Endothelial cell of umbilical vein (primary cell): Measurements from ENCODE around the gene STPG3. TPM values are rescaled to one million over a fixed set of nuclear protein-coding genes. Genes with fewer than 3 reads are reported as not detected.

Experiments used
- BruUV-seq: library from RNA; stranded (reverse); fragments of 400-500 nt; replicated peaks from 2 replicates; lab custom pipeline; 2021; lab: Mats Ljungman, UMichigan
- CTCF ChIA-PET: fragments of 300-600, 350-600 bp; sonication (Branson Sonifier 250); formaldehyde crosslinking; loops from one replicate; lab custom pipeline; 2021; ENCODE audit warnings: antibody characterized with exemption, inconsistent platforms; lab: Charles Lee
- POLR2A ChIA-PET: fragments of 300-600, 350-600 bp; sonication (Branson Sonifier 250); formaldehyde crosslinking; loops from one replicate; lab custom pipeline; 2021; ENCODE audit warnings: antibody characterized with exemption, inconsistent platforms; lab: Charles Lee
- DNase-seq: peaks from one replicate; pipeline ENCODE4 v3.0.0-alpha.2; 2011; ENCODE audit warnings: low read depth, low spot score
- FAIRE-seq: peaks from 2 replicates; lab custom pipeline; 2011; peaks lifted over from hg19 to GRCh38; lab: Jason Lieb, UNC
- H2AFZ ChIP-seq: 2 replicates; pipeline ENCODE4 v1.6.0; 2012; ENCODE audit warnings: low read depth, low read length, control low read depth, inconsistent platforms
- H3K27ac ChIP-seq: 2 replicates; pipeline ENCODE4 v1.5.1; 2011; ENCODE audit warnings: low read depth, mild to moderate bottlenecking, control low read depth, low read length, moderate library complexity; ENCODE audit not compliant: insufficient read depth
- H3K27me3 ChIP-seq, 2 experiments: 2 replicates each; pipeline versions ENCODE4 v1.6.0 to v1.6.1; 2011; ENCODE audit warnings: low read length in 2 of 2, mixed read lengths in 1 of 2; ENCODE audit not compliant: control insufficient read depth in 2 of 2, insufficient read depth in 2 of 2
- H3K36me3 ChIP-seq, 2 experiments: 2 replicates in 1 of 2; 3 replicates in 1 of 2; pipeline ENCODE4 v1.5.1; 2011; ENCODE audit warnings: low read length in 2 of 2, mild to moderate bottlenecking in 1 of 2, moderate library complexity in 1 of 2; ENCODE audit not compliant: control insufficient read depth in 2 of 2, insufficient read depth in 2 of 2; ENCODE audit errors: extremely low read depth in 1 of 2
- H3K4me1 ChIP-seq: 3 replicates; pipeline ENCODE4 v1.5.1; 2011; ENCODE audit warnings: mild to moderate bottlenecking, low read length; ENCODE audit not compliant: control insufficient read depth, insufficient read depth; ENCODE audit errors: extremely low read depth
- H3K4me2 ChIP-seq: 2 replicates; pipeline ENCODE4 v1.6.1; 2011; ENCODE audit warnings: low read length, control low read depth, mixed read lengths; ENCODE audit not compliant: insufficient read depth
- H3K4me3 ChIP-seq, 3 experiments: fragments of 200-600 bp in 1 of 3; sonication (generic), shearing (Covaris generic) in 1 of 3; replicated peaks in 1 of 3; 2 replicates each; pipeline ENCODE4 v1.5.1; 2011 to 2016; ENCODE audit warnings: control low read depth in 3 of 3, low read length in 3 of 3, mild to moderate bottlenecking in 2 of 3, inconsistent platforms in 1 of 3, low read depth in 1 of 3, moderate library complexity in 1 of 3; ENCODE audit not compliant: insufficient read depth in 1 of 3
- H3K79me2 ChIP-seq: 2 replicates; pipeline ENCODE4 v1.6.0; 2012; ENCODE audit warnings: low read length, inconsistent platforms; ENCODE audit not compliant: control insufficient read depth, insufficient read depth
- H3K9ac ChIP-seq: replicated peaks from 2 replicates; pipeline ENCODE3; 2011; ENCODE audit warnings: low read length, control low read depth; ENCODE audit not compliant: insufficient read depth; ENCODE audit errors: extremely low read depth
- H3K9me1 ChIP-seq: replicated peaks from 3 replicates; pipeline ENCODE4 v1.6.0; 2011; ENCODE audit warnings: mild to moderate bottlenecking, low read length; ENCODE audit not compliant: control insufficient read depth, insufficient read depth; ENCODE audit errors: extremely low read depth
- H3K9me3 ChIP-seq: replicated peaks from 2 replicates; pipeline ENCODE4 v1.5.1; 2012; ENCODE audit warnings: low read length, inconsistent platforms; ENCODE audit not compliant: control insufficient read depth, insufficient read depth
- H4K20me1 ChIP-seq: replicated peaks from 2 replicates; pipeline ENCODE3; 2011; ENCODE audit warnings: mild to moderate bottlenecking, low read length; ENCODE audit not compliant: control insufficient read depth, insufficient read depth; ENCODE audit errors: extremely low read depth
- FOS ChIP-seq: IDR thresholded peaks from 2 replicates; pipeline ENCODE4 v1.6.1; 2011; ENCODE audit warnings: mild to moderate bottlenecking, low read length, moderate library complexity, borderline replicate concordance; ENCODE audit not compliant: insufficient read depth
- JUN ChIP-seq: IDR thresholded peaks from 2 replicates; pipeline ENCODE4 v1.6.1; 2011; ENCODE audit warnings: borderline replicate concordance, low read depth; ENCODE audit not compliant: insufficient read length, insufficient read depth
- MYC ChIP-seq: IDR thresholded peaks from one replicate; pipeline ENCODE4 v1.6.1; 2011; ENCODE audit warnings: mild to moderate bottlenecking, low read depth, low read length
- POLR2A ChIP-seq: IDR thresholded peaks from 2 replicates; pipeline ENCODE4 v1.6.1; 2012; ENCODE audit warnings: low read depth, mild to moderate bottlenecking, control low read depth, low read length
- POLR2AphosphoS5 ChIP-seq: IDR thresholded peaks from 2 replicates; pipeline ENCODE4 v1.6.1; 2012; ENCODE audit warnings: low read depth, mild to moderate bottlenecking, control low read depth, low read length, moderate library complexity; ENCODE audit not compliant: insufficient read depth
- dilution Hi-C: fragments of 300-500 bp; cut with MboI; formaldehyde crosslinking; loops from one replicate; pipeline ENCODE4 v1.15.0; 2019; ENCODE audit warnings: low sequenced_read_pairs; ENCODE audit not compliant: extremely low pct_ligation_motif_present
- intact Hi-C: fragments of 100-400 bp; cut with micrococcal nuclease; formaldehyde crosslinking; loops from one replicate; pipeline ENCODE4 v1.10.0; 2022
- polyA plus RNA-seq, 4 experiments: library from polyadenylated mRNA; depleted of rRNA in 3 of 4; stranded (reverse) in 3 of 4; unstranded in 1 of 4; fragments of >200 nt; gene quantifications; 2 replicates each; pipeline versions ENCODE4 v1.2.1 to v1.2.3, GENCODE V29; 2011 to 2012; ENCODE audit warnings: missing spikeins in 1 of 4
- total RNA-seq: library from RNA; stranded (reverse); gene quantifications from 2 replicates; pipeline ENCODE4 v1.2.3, GENCODE V29; 2021
- TF ChIP-seq, protein P1 (sequence below): IDR thresholded peaks from 2 replicates; pipeline ENCODE4 v1.6.1; 2011; ENCODE audit not compliant: insufficient read depth, insufficient read length

STPG3 gene
- total and polyA plus RNA-seq, 2 donors (not counting 3 experiments of a cell fraction or from before 2014, with no cell fraction given) = not detected

- no peak overlapping the region for H3K4me2 ChIP-seq
- FAIRE-seq (no peak), DNase-seq (no peak)
- no peaks in the 10 kb centered on the region for H3K27me3 ChIP-seq
- intact Hi-C loops (no loop called here), dilution Hi-C loops (no loop called here)
- ChIA-PET POLR2A (interaction anchor here (1.0 kb wide), 1 partner anchor 15 kb away, joined by 3 read pairs; the partner anchor contains the start of gene TPRN), CTCF (interaction anchor here (0.7 to 1.9 kb wide), 2 partner anchors 8 to 21 kb away, joined by 6 to 7 read pairs; no protein-coding TSS in a partner anchor)
- no peak overlapping the region for H3K4me3 ChIP-seq
- H3K4me1 ChIP-seq = peaks cover 6% of the 10 kb centered on the region
- H3K9me1 ChIP-seq = no peaks in the 10 kb centered on the region
- H3K9ac ChIP-seq = no peak overlapping the region
- H3K27ac ChIP-seq = no peak overlapping the region
- TF ChIP-seq POLR2A (no peak), POLR2AphosphoS5 (no peak), MYC (no peak), FOS (no peak), JUN (no peak)
- TF ChIP-seq, protein P1, sequence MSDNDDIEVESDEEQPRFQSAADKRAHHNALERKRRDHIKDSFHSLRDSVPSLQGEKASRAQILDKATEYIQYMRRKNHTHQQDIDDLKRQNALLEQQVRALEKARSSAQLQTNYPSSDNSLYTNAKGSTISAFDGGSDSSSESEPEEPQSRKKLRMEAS = no peak
- H4K20me1 ChIP-seq = no peaks in the 10 kb centered on the region
- no peak overlapping the region for H2AFZ ChIP-seq
- BruUV-seq = no TSS peak
- H3K36me3 ChIP-seq = peaks cover 0 to 4% of the 10 kb centered on the region in 2 experiments
- no peaks in the 10 kb centered on the region for H3K9me3 ChIP-seq
- H3K79me2 ChIP-seq = no peaks in the 10 kb centered on the region
Measured at GRCh38 chr9:137215196-137215986, 35.7 kb upstream of the STPG3 start.
